Measurements from ENCODE around the gene EMX1.

DNA sequence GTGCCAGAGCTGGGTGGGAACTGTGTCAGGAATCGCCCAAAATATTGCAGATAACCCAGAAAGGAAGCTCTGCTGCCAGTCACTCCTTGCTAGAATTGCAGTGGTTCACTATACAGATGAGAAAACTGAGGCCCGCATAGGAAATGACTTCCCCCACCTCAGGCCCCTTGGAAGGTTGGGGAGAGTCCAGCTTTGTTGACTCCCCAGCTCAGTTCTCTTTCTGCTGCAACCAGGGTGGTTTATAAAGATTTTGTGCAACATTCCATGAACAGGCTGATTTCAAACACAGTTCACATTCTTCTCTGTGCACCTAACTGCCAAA lies 18.8 kb upstream of the EMX1 start:
- TF ChIP-seq, protein P1, sequence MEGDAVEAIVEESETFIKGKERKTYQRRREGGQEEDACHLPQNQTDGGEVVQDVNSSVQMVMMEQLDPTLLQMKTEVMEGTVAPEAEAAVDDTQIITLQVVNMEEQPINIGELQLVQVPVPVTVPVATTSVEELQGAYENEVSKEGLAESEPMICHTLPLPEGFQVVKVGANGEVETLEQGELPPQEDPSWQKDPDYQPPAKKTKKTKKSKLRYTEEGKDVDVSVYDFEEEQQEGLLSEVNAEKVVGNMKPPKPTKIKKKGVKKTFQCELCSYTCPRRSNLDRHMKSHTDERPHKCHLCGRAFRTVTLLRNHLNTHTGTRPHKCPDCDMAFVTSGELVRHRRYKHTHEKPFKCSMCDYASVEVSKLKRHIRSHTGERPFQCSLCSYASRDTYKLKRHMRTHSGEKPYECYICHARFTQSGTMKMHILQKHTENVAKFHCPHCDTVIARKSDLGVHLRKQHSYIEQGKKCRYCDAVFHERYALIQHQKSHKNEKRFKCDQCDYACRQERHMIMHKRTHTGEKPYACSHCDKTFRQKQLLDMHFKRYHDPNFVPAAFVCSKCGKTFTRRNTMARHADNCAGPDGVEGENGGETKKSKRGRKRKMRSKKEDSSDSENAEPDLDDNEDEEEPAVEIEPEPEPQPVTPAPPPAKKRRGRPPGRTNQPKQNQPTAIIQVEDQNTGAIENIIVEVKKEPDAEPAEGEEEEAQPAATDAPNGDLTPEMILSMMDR (IDR thresholded peaks at IDR 0.05): no peak
- TF ChIP-seq EP300 (IDR thresholded peaks at IDR 0.05): no peak
- no peak for TF ChIP-seq POLR2A (IDR thresholded peaks at IDR 0.05; ENCODE audit: low read depth)
- TF ChIP-seq POLR2AphosphoS5 (IDR thresholded peaks at IDR 0.05): no peak

Data from esophagus muscularis mucosa (tissue), 4 donors.